KBM-7 (cell line): Measurements from ENCODE around the gene HTR4.
"Not testable (repeated sequence)": the region's sequence is repeated elsewhere in the genome, so short reads cannot be mapped to it uniquely, and the experiment has no call there.

Source experiments
- DNase-seq: peaks from one replicate; pipeline ENCODE4 v3.0.0-alpha.2; 2015
- in situ Hi-C: fragments of 300-500 bp; cut with MboI; formaldehyde crosslinking; loops from 2 replicates; pipeline ENCODE4 v1.14.3; 2020; ENCODE audit warnings: low sequenced_read_pairs, low pct_unique_long_range_greater_than_20kb, mixed read lengths

HTR4 gene

DNA sequence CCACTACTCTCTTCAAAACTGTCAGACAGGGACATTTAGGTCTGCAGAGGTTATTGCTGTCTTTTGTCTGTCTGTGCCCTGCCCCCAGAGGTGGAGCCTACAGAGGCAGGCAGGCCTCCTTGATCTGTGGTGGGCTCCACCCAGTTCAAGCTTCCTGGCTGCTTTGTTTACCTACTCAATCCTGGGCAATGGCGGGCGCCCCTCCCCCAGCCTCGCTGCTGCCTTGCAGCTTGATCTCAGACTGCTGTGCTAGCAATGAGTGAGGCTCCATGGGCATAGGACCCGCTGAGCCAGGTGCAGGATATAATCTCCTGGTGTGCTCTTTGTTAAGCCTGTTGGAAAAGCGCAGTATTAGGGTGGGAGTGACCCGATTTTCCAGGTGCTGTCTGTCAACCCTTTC lies 19.4 kb upstream of the HTR4 start:
- in situ Hi-C loops, DNase-seq: not testable (repeated sequence)

- no peak for DNase-seq
- in situ Hi-C loops: no loop called here
Measured at GRCh38 chr5:148666353-148666752, 12.0 kb upstream of the HTR4 start.

DNA sequence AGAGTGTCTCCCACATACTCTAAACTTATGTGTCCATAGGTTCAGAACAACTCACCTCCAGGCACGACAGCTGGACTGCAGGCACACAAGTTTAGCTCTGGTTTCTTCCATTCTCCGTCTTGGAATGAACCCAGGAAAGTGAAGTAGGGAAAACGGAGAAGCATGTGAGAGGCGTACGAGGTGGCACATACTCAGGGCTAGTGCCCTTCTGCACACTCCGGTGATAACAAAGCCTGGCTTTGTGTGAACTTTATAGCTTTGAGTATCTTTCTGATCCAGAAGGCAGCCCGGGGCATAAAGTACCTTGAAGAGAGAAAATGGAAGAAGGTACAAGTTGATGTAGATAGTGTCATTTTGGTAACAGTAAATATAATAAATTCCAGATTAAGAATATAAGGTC lies 11.1 kb upstream of the HTR4 start:
- no peak for DNase-seq
- in situ Hi-C loops: no loop called here

GRCh38 chr5:148663509-148663908 lies 9.2 kb upstream of the HTR4 start:
- in situ Hi-C loops: no loop called here

GRCh38 chr5:148660346-148660660 lies 6.0 kb upstream of the HTR4 start:
- in situ Hi-C loops: no loop called here
- no peak for DNase-seq

More at GRCh38 chr5:148663509-148663908, 9.2 kb upstream of the HTR4 start:
- DNase-seq: no peak

- DNase-seq: no peak
- in situ Hi-C loops: no loop called here
Measured at GRCh38 chr5:148659641-148660345, 5.5 kb upstream of the HTR4 start.

- in situ Hi-C loops: no loop called here
- no peak for DNase-seq
Measured at GRCh38 chr5:148653291-148653835, 964 bp downstream of the HTR4 start.

GRCh38 chr5:148651528-148651927 lies 2.8 kb downstream of the HTR4 start:
- in situ Hi-C loops: no loop called here
- no peak for DNase-seq

GRCh38 chr5:148645527-148645926 lies 8.8 kb downstream of the HTR4 start:
- in situ Hi-C loops: no loop called here
- DNase-seq: no peak

DNA sequence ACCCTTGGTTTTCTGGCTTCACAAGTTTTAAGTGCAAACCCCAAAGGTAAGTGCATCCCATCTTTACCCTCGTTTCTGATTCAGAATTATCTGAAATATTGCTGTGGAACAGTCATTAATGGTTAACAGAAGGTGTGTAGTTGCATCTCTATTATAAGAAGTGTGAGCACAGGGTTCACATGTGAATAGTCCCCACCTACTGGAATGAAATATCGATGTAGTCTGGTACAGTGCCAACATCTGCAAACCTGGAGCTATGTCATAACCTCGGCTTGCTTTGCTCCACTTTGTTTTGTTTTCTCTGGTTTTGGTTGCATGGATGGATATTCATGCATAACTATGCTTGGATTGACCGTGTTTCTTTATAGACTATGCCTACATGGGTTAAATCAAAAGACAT lies 12.6 kb downstream of the HTR4 start:
- no peak for DNase-seq
- in situ Hi-C loops: no loop called here

GRCh38 chr5:148640471-148640870 lies 13.9 kb downstream of the HTR4 start:
- in situ Hi-C loops: no loop called here
- no peak for DNase-seq

DNA sequence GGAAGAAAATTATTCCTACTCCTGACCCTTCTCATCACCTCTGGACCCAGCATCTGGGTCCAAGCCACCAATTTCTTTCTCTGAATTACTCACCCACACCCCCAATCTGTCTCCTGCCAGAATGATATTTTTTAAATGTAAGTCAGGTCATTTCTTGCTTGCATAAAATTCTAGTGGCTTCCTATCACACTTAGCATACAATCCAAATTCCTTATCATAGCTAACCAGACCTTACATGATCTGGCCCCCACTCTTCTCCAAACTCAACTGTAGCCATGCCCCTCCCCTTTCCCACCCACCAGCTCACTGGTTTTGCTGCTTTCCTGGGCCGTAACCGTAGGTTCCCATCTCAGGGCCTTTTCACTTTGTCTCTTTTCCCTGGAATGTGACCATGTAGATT lies 15.2 kb downstream of the HTR4 start:
- in situ Hi-C loops: no loop called here
- DNase-seq: no peak

DNA sequence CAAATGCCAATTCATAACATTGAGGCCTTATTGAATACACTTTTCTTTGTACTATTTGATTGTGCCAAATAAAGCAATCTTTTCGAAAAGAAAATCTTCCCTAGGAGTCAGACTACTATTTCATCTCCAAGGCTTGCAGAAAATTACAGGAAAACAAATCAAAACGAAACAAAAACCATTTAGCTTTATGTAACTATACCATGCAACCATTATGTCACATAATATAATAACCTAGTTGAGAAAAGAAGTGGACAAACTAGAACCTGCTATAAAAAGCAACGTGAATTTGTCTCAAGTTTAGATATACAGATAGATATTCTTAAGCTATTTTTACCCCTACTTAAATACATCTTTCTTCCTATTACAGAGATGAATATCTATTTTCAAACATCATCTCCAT lies 18.0 kb downstream of the HTR4 start:
- in situ Hi-C loops: no loop called here
- no peak for DNase-seq

GRCh38 chr5:148635321-148636083 lies 18.8 kb downstream of the HTR4 start:
- DNase-seq: no peak
- in situ Hi-C loops: no loop called here

GRCh38 chr5:148633067-148633377 lies 21.3 kb downstream of the HTR4 start:
- in situ Hi-C loops: no loop called here
- DNase-seq: no peak

DNA sequence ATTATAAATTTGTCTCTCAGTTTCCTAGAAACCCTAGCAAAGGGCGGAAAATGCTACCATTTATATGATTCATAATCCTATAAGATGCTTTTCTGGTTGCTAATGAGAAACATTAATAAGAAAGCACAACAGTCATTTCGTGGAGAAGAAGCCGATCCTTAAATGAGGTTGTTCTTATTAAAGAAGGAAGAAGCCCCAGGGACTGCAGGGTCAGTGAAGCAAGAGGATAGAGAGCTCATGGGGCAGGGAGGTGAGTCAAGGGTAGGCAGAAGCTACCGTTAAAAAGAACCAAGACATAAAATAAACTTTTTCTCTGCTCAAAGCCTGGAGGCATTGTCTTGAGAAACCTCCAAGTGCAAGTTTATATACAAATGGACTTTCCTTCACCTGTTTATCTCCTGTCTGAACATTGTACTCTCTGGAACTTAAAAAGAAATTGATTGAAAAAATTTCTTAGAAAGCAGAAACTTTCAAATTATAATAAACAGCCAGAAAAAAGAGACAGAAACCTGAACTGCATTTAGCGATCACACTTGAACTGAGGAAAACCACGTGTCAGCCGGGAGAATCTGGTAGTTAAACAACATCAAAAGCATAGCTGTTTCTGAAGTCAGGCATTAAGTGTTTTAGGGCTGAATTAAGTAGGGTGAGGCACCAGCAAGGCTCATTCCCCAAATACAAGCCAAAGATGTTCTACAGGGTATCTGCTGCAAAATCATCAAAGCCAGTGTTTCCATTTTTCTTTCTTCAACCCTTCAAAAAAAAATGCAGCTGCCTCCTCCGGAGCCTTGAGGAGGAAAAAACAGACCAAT lies 21.9 kb downstream of the HTR4 start:
- no peak for DNase-seq
- in situ Hi-C loops: no loop called here

- in situ Hi-C loops: no loop called here
- DNase-seq: no peak
Measured at GRCh38 chr5:148626986-148627385, 27.3 kb downstream of the HTR4 start.

DNA sequence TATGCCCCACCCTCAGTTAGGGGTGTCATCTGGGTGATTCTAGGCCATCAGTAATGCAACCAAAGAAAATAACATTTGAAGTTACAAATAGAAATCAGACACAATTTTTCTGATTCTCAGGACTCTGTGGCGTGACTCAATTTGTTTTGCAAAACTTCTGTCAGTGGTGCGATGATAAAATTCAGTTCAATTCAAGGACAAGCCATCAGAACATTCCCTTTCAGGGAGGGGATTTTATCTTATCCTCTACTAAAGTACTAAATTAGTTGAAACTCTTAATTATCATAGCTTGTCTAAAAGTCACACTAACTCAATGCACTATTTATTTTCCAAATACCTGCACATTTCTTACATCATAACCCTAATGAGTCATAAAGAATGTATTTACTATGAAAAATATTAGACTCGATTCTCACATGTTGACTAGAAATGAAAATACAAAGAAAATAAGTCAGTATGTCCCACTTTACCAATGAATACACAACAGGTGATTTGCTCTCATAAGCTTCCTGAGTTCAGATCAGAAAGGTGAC lies 28.2 kb downstream of the HTR4 start:
- DNase-seq: no peak

GRCh38 chr5:148625250-148625649 lies 29.1 kb downstream of the HTR4 start:
- in situ Hi-C loops: no loop called here
- DNase-seq: no peak

More for the DNA sequence above, 28.2 kb downstream of the HTR4 start:
- in situ Hi-C loops: no loop called here

DNA sequence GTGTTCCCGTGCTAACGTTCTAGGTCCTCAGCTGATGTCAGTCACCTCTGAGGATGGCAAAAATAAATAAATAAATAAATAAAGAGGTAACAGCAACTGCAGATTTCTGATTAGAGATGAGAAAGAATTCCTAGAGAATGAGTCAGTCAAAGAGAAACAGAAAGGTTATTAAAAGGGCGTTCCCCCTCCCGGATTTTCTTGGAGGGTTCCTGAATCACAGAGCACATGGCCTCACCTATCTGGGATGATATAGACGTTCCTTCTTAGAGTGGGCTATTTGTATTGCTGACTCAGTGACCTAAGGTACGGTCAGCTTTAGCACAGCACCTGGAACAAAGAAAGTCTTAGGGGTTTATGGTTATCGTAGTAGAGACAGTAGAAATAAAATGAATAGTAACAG lies 30.6 kb downstream of the HTR4 start:
- DNase-seq: no peak
- in situ Hi-C loops: no loop called here
